ENCODE results near the gene TMEM253. TPM values are rescaled to one million over a fixed set of nuclear protein-coding genes. Genes with fewer than 3 reads are reported as not detected.

Gene TMEM253
- total and polyA plus RNA-seq, 2 donors (not counting 1 experiment from before 2014, with no cell fraction given) = 0.11 TPM; not detected in 1

DNA sequence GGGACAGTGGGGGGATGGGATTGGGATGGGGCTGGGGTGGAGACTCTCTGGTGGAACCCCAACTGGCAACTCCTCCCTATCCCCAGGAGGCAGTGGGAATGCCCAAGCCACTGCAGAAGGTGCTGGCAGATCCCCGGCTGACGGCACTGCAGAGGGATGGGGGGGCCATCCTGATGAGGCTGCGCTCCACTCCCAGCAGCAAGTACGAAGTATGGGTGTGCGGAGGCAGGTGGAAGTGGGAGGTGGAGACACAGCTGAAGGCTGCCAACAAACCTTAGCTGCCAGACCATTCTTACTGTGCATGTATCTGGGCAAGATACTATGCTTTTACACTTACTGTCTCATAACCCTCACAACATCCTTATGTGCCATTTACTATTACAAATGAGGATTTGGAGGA is 22.6 kb upstream of the TMEM253 start:
- Histone ChIP-seq H3K4me2 (ENCODE audit: extremely low read depth, insufficient read depth, low read length) (no peak overlapping the region), H4K20me1 (ENCODE audit: control insufficient read depth, extremely low read depth, insufficient read depth, low read length) (no peaks in the 10 kb centered on the region), H2AFZ (ENCODE audit: low read length) (no peak overlapping the region), H3K27ac (ENCODE audit: insufficient read depth, low read length) (no peak overlapping the region), H3K36me3 (ENCODE audit: control insufficient read depth, insufficient read depth, low read length) (peaks cover 40% of the 10 kb centered on the region), H3K4me1 (ENCODE audit: control insufficient read depth, extremely low read depth, insufficient read depth, low read length) (no peaks in the 10 kb centered on the region), H3K79me2 (ENCODE audit: control insufficient read depth, insufficient read depth, low read length) (peaks cover 2% of the 10 kb centered on the region), H3K9ac (ENCODE audit: insufficient read depth, low read length) (no peak overlapping the region), H3K9me3 (ENCODE audit: control insufficient read depth, insufficient read depth, low read depth, low read length) (no peaks in the 10 kb centered on the region), H3K4me3 (replicated peaks in 1 of 4; ENCODE audit: control extremely low read depth in 1 of 4, insufficient read depth in 1 of 4, low read depth in 3 of 4, low read length in 4 of 4) (no peak overlapping the region), H3K27me3 (ENCODE audit: control insufficient read depth, insufficient read depth, low read length) (no peaks in the 10 kb centered on the region)
- DNase-seq (ENCODE audit: low read depth in 2 of 2) = no peak
- TF ChIP-seq, protein P1, sequence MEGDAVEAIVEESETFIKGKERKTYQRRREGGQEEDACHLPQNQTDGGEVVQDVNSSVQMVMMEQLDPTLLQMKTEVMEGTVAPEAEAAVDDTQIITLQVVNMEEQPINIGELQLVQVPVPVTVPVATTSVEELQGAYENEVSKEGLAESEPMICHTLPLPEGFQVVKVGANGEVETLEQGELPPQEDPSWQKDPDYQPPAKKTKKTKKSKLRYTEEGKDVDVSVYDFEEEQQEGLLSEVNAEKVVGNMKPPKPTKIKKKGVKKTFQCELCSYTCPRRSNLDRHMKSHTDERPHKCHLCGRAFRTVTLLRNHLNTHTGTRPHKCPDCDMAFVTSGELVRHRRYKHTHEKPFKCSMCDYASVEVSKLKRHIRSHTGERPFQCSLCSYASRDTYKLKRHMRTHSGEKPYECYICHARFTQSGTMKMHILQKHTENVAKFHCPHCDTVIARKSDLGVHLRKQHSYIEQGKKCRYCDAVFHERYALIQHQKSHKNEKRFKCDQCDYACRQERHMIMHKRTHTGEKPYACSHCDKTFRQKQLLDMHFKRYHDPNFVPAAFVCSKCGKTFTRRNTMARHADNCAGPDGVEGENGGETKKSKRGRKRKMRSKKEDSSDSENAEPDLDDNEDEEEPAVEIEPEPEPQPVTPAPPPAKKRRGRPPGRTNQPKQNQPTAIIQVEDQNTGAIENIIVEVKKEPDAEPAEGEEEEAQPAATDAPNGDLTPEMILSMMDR (conservative IDR thresholded peaks at IDR 0.05 in 1 of 2, IDR thresholded peaks at IDR 0.05 in 1 of 2; ENCODE audit: low read depth in 1 of 2, low read length in 2 of 2) = no peak

DNA sequence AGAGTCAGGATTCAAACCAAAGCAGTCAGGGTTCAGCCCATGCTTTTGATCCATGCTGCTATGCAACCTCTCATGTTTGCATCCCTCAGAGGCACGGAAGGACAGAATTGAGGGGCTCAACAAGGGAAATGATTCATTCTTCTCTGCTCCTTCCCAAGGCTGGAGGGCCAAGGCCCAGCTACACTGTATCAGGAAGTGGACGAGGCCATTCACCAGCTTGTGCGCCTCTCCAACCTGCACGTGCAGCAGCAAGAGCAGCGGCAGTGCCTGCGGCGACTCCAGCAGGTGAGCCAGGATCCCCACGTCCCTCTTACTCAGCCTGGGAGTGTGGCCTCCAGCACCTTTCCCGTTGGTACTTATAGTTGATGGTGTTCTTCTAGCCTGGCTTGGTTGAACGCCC is 22.1 kb upstream of the TMEM253 start:
- no peaks in the 10 kb centered on the region for H3K9me3 ChIP-seq (ENCODE audit: control insufficient read depth, insufficient read depth, low read depth, low read length)
- H3K4me3 ChIP-seq (replicated peaks in 1 of 4; ENCODE audit: control extremely low read depth in 1 of 4, insufficient read depth in 1 of 4, low read depth in 3 of 4, low read length in 4 of 4) = no peak overlapping the region
- peaks cover 2% of the 10 kb centered on the region for H3K79me2 ChIP-seq (ENCODE audit: control insufficient read depth, insufficient read depth, low read length)
- no peak for DNase-seq (ENCODE audit: low read depth in 2 of 2)
- H3K36me3 ChIP-seq (ENCODE audit: control insufficient read depth, insufficient read depth, low read length) = peaks cover 40% of the 10 kb centered on the region
- H2AFZ ChIP-seq (ENCODE audit: low read length) = no peak overlapping the region
- TF ChIP-seq, protein P1 (conservative IDR thresholded peaks at IDR 0.05 in 1 of 2, IDR thresholded peaks at IDR 0.05 in 1 of 2; ENCODE audit: low read depth in 1 of 2, low read length in 2 of 2) = no peak
- no peak for TF ChIP-seq EZH2 (IDR thresholded peaks at IDR 0.05; ENCODE audit: low read length, missing control alignments)
- no peaks in the 10 kb centered on the region for H3K27me3 ChIP-seq (ENCODE audit: control insufficient read depth, insufficient read depth, low read length)
- H4K20me1 ChIP-seq (ENCODE audit: control insufficient read depth, extremely low read depth, insufficient read depth, low read length) = no peaks in the 10 kb centered on the region
- no peak overlapping the region for H3K27ac ChIP-seq (ENCODE audit: insufficient read depth, low read length)
- no peaks in the 10 kb centered on the region for H3K4me1 ChIP-seq (ENCODE audit: control insufficient read depth, extremely low read depth, insufficient read depth, low read length)
- no peak overlapping the region for H3K9ac ChIP-seq (ENCODE audit: insufficient read depth, low read length)
- no peak overlapping the region for H3K4me2 ChIP-seq (ENCODE audit: extremely low read depth, insufficient read depth, low read length)

DNA sequence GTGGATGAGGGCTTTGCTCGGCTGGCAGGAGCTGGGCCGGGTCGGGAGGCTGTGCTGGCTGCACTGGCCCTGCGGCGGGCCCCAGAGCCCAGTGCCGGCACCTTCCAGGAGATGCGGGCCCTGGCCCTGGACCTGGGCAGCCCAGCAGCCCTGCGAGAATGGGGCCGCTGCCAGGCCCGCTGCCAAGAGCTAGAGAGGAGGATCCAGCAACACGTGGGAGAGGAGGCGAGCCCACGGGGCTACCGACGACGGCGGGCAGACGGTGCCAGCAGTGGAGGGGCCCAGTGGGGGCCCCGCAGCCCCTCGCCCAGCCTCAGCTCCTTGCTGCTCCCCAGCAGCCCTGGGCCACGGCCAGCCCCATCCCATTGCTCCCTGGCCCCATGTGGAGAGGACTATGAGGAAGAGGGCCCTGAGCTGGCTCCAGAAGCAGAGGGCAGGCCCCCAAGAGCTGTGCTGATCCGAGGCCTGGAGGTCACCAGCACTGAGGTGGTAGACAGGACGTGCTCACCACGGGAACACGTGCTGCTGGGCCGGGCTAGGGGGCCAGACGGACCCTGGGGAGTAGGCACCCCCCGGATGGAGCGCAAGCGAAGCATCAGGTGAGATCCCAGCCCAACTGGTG is 19.2 kb upstream of the TMEM253 start:
- no peaks in the 10 kb centered on the region for H3K79me2 ChIP-seq (ENCODE audit: control insufficient read depth, insufficient read depth, low read length)
- no peak overlapping the region for H2AFZ ChIP-seq (ENCODE audit: low read length)
- H4K20me1 ChIP-seq (ENCODE audit: control insufficient read depth, extremely low read depth, insufficient read depth, low read length) = no peaks in the 10 kb centered on the region
- H3K27me3 ChIP-seq (ENCODE audit: control insufficient read depth, insufficient read depth, low read length) = no peaks in the 10 kb centered on the region
- H3K4me1 ChIP-seq (ENCODE audit: control insufficient read depth, extremely low read depth, insufficient read depth, low read length) = no peaks in the 10 kb centered on the region
- TF ChIP-seq, protein P1 (conservative IDR thresholded peaks at IDR 0.05 in 1 of 2, IDR thresholded peaks at IDR 0.05 in 1 of 2; ENCODE audit: low read depth in 1 of 2, low read length in 2 of 2) = no peak
- TF ChIP-seq EZH2 (IDR thresholded peaks at IDR 0.05; ENCODE audit: low read length, missing control alignments) = no peak
- H3K4me2 ChIP-seq (ENCODE audit: extremely low read depth, insufficient read depth, low read length) = no peak overlapping the region
- no peaks in the 10 kb centered on the region for H3K9me3 ChIP-seq (ENCODE audit: control insufficient read depth, insufficient read depth, low read depth, low read length)
- H3K9ac ChIP-seq (ENCODE audit: insufficient read depth, low read length) = no peak overlapping the region
- H3K4me3 ChIP-seq (replicated peaks in 1 of 4; ENCODE audit: control extremely low read depth in 1 of 4, insufficient read depth in 1 of 4, low read depth in 3 of 4, low read length in 4 of 4) = no peak overlapping the region
- DNase-seq (ENCODE audit: low read depth in 2 of 2) = no peak
- peaks cover 25% of the 10 kb centered on the region for H3K36me3 ChIP-seq (ENCODE audit: control insufficient read depth, insufficient read depth, low read length)
- H3K27ac ChIP-seq (ENCODE audit: insufficient read depth, low read length) = no peak overlapping the region
